OCI-LY1 (cell line): ENCODE measurements around the gene SLC2A1.

Source experiments
- H2AFZ ChIP-seq: fragments of 200-600 bp; sonication (generic), shearing (Covaris generic); 2 replicates; pipeline ENCODE4 v1.6.0; 2014; ENCODE audit warnings: antibody characterized with exemption, mild to moderate bottlenecking, low read length
- H3F3A ChIP-seq: fragments of 200-600 bp; sonication (generic), shearing (Covaris generic); 2 replicates; pipeline ENCODE4 v1.6.0; 2014; ENCODE audit warnings: mild to moderate bottlenecking, antibody characterized with exemption, low read length, moderate library complexity; ENCODE audit not compliant: insufficient read depth
- H3K27ac ChIP-seq: fragments of 200-600 bp; sonication (generic); 2 replicates; pipeline ENCODE4 v1.5.1; 2014; ENCODE audit warnings: low read length, mixed run types, mild to moderate bottlenecking, low read depth; ENCODE audit not compliant: poor library complexity, severe bottlenecking
- H3K27me3 ChIP-seq: fragments of 200-600 bp; sonication (generic); 2 replicates; pipeline ENCODE4 v1.6.0; 2014; ENCODE audit warnings: antibody characterized with exemption, mild to moderate bottlenecking, low read length, moderate library complexity; ENCODE audit not compliant: insufficient read depth
- H3K36me3 ChIP-seq: fragments of 200-600 bp; sonication (generic); 2 replicates; pipeline ENCODE4 v1.6.1; 2014; ENCODE audit warnings: mild to moderate bottlenecking, antibody characterized with exemption, low read length, moderate library complexity, mixed read lengths; ENCODE audit not compliant: insufficient read depth
- H3K4me1 ChIP-seq: fragments of 200-600 bp; sonication (generic); 2 replicates; pipeline ENCODE4 v1.5.1; 2014; ENCODE audit warnings: mild to moderate bottlenecking, low read length, moderate library complexity; ENCODE audit not compliant: insufficient read depth, severe bottlenecking
- H3K4me2 ChIP-seq: fragments of 200-600 bp; sonication (generic), shearing (Covaris generic); 2 replicates; pipeline ENCODE4 v1.6.1; 2014; ENCODE audit warnings: low read length
- H3K4me3 ChIP-seq: fragments of 200-600 bp; sonication (generic); 2 replicates; pipeline ENCODE4 v1.5.1; 2014; ENCODE audit warnings: low read length, low read depth, mild to moderate bottlenecking, mixed read lengths; ENCODE audit not compliant: poor library complexity, severe bottlenecking
- H3K79me2 ChIP-seq: fragments of 200-600 bp; shearing (Covaris generic); 2 replicates; pipeline ENCODE4 v1.6.1; 2016; ENCODE audit warnings: mixed run types, low read length, mixed read lengths; ENCODE audit not compliant: insufficient read depth
- H3K9ac ChIP-seq: fragments of 200-600 bp; sonication (generic), shearing (Covaris generic); 2 replicates; pipeline ENCODE4 v1.6.1; 2014; ENCODE audit warnings: mild to moderate bottlenecking, low read length, mixed read lengths
- H3K9me2 ChIP-seq: fragments of 200-600 bp; sonication (generic), shearing (Covaris generic); 2 replicates; pipeline ENCODE4 v1.6.1; 2014; ENCODE audit warnings: low read depth, mild to moderate bottlenecking, low read length, mixed read lengths
- H3K9me3 ChIP-seq: fragments of 200-600 bp; shearing (Covaris generic); 2 replicates; pipeline ENCODE4 v1.6.1; 2014; ENCODE audit warnings: low read length, mixed read lengths
- H4K20me1 ChIP-seq: fragments of 200-600 bp; sonication (generic), shearing (Covaris generic); 2 replicates; pipeline ENCODE4 v1.6.0; 2016; ENCODE audit warnings: mild to moderate bottlenecking, low read length; ENCODE audit not compliant: insufficient read depth
- CTCF ChIP-seq: fragments of 200-600 bp; sonication (generic), shearing (Covaris generic); IDR thresholded peaks from 2 replicates; pipeline ENCODE4 v1.5.1; 2017; ENCODE audit warnings: mild to moderate bottlenecking, antibody characterized with exemption, low read length, moderate library complexity, mixed read lengths
- EZH2 ChIP-seq: fragments of 200-600 bp; sonication (generic), shearing (Covaris generic); IDR thresholded peaks from 2 replicates; pipeline ENCODE4 v1.8.0; 2017; ENCODE audit warnings: borderline replicate concordance, mixed run types, mild to moderate bottlenecking, antibody characterized with exemption, low read length, moderate library complexity, mixed read lengths

Gene SLC2A1

DNA sequence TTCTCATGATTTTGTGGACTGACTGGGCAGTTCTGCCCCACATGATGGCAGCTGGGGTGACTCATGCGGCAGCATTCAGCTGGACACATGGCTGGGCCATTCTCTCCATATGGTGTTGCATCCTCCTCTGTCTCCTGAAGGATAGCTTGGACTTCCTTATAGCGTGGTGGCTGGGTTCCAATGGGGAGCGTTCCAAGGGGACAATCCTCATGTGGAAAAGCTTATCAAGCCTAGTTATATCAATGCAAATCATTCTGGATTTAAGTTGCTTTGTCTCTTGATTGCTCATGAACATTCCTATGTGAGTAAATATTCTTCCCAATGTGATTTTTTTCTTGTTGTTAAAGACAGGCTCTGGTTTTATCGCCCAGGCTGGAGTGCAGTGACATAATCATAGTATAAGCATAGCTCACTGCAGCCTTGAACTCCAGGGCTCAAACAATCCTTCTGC, 13.2 kb upstream of the SLC2A1 start:
- no peak overlapping the region for H2AFZ ChIP-seq
- no peaks in the 10 kb centered on the region for H3K9me3 ChIP-seq
- no peaks in the 10 kb centered on the region; the same call in 1 of the 2 replicates for H3K36me3 ChIP-seq
- no peaks in the 10 kb centered on the region for H4K20me1 ChIP-seq
- no peak overlapping the region for H3K4me3 ChIP-seq
- no peak overlapping the region for H3K4me2 ChIP-seq
- no peaks in the 10 kb centered on the region for H3K79me2 ChIP-seq
- H3K27ac ChIP-seq: no peak overlapping the region
- H3K9ac ChIP-seq: no peak overlapping the region
- H3K27me3 ChIP-seq: no peaks in the 10 kb centered on the region
- TF ChIP-seq CTCF: no peak
- TF ChIP-seq EZH2: no peak
- H3K9me2 ChIP-seq: no peaks in the 10 kb centered on the region
- H3F3A ChIP-seq: no peaks in the 10 kb centered on the region
- H3K4me1 ChIP-seq: no peaks in the 10 kb centered on the region

- H3K36me3 ChIP-seq: no peaks in the 10 kb centered on the region; the same call in 1 of the 2 replicates
- H3K9ac ChIP-seq: no peak overlapping the region
- TF ChIP-seq EZH2 (no peak), CTCF (no peak)
- no peaks in the 10 kb centered on the region for H3K9me2 ChIP-seq
- H3K79me2 ChIP-seq: no peaks in the 10 kb centered on the region
- H3K27ac ChIP-seq: no peak overlapping the region
- no peaks in the 10 kb centered on the region for H3K9me3 ChIP-seq
- H3K4me3 ChIP-seq: no peak overlapping the region
- no peaks in the 10 kb centered on the region for H4K20me1 ChIP-seq
- no peaks in the 10 kb centered on the region for H3K4me1 ChIP-seq
- no peaks in the 10 kb centered on the region for H3F3A ChIP-seq
- no peak overlapping the region for H3K4me2 ChIP-seq
- no peaks in the 10 kb centered on the region for H3K27me3 ChIP-seq
- H2AFZ ChIP-seq: no peak overlapping the region
These were observed 11.5 kb upstream of the SLC2A1 start for GRCh38 chr1:42970143-42970542.

GRCh38 chr1:42968654-42969053, 10.0 kb upstream of the SLC2A1 start:
- H3K27me3 ChIP-seq: no peaks in the 10 kb centered on the region
- H3F3A ChIP-seq: no peaks in the 10 kb centered on the region
- H3K36me3 ChIP-seq: no peaks in the 10 kb centered on the region; the same call in 1 of the 2 replicates
- H3K4me3 ChIP-seq: no peak overlapping the region
- H3K4me1 ChIP-seq: peaks cover 6% of the 10 kb centered on the region
- no peak overlapping the region for H3K9ac ChIP-seq
- no peak overlapping the region for H3K27ac ChIP-seq
- H3K9me3 ChIP-seq: no peaks in the 10 kb centered on the region
- TF ChIP-seq EZH2: no peak
- no peak for TF ChIP-seq CTCF
- H3K79me2 ChIP-seq: no peaks in the 10 kb centered on the region
- no peaks in the 10 kb centered on the region for H3K9me2 ChIP-seq
- no peak overlapping the region for H3K4me2 ChIP-seq
- H4K20me1 ChIP-seq: no peaks in the 10 kb centered on the region
- H2AFZ ChIP-seq: no peak overlapping the region
